IMR-90 (cell line): ENCODE results near the gene GZMM. TPM values are rescaled to one million over a fixed set of nuclear protein-coding genes. Genes with fewer than 3 reads are reported as not detected.

ENCODE experiments used
- ATAC-seq: fragments of 200-7000 bp; cut with Tn5 transposase; 2 replicates; pipeline ENCODE4 v1.9.1; 2020; ENCODE audit warnings: low read depth, mild to moderate bottlenecking, moderate library complexity
- BruUV-seq: library from RNA; stranded (reverse); fragments of 400-500 nt; replicated peaks from 2 replicates; lab custom pipeline; 2021; lab: Mats Ljungman, UMichigan
- CTCF ChIA-PET: fragments of 300-600 bp; formaldehyde crosslinking; extraction: SDS; loops from one replicate; lab custom pipeline; 2021; ENCODE audit warnings: antibody characterized with exemption; lab: Yijun Ruan, JAX
- POLR2A ChIA-PET: fragments of 300-600 bp; sonication (Branson Sonifier 250); formaldehyde crosslinking; loops from one replicate; lab custom pipeline; 2022; ENCODE audit warnings: antibody characterized with exemption; ENCODE audit not compliant: unreplicated experiment; lab: Charles Lee
- DNase-seq: peaks from one replicate; pipeline ENCODE4 v3.0.0; 2013
- H2AFZ ChIP-seq: replicated peaks from 2 replicates; pipeline ENCODE3; 2013; ENCODE audit warnings: low read length, mild to moderate bottlenecking; ENCODE audit not compliant: poor library complexity
- H2AK5ac ChIP-seq: 2 replicates; pipeline ENCODE4 v1.6.1; 2013; ENCODE audit warnings: low read depth, low read length, inconsistent platforms
- H2AK9ac ChIP-seq: replicated peaks from 2 replicates; pipeline ENCODE3; 2013; ENCODE audit warnings: mild to moderate bottlenecking, low read depth, low read length, moderate library complexity; ENCODE audit not compliant: poor library complexity
- H2BK120ac ChIP-seq: 2 replicates; pipeline ENCODE4 v1.6.1; 2013; ENCODE audit warnings: low read depth, low read length, inconsistent platforms
- H2BK15ac ChIP-seq: 3 replicates; pipeline ENCODE4 v1.6.1; 2013; ENCODE audit warnings: low read depth, low read length, inconsistent platforms
- H2BK20ac ChIP-seq: 2 replicates; pipeline ENCODE4 v1.6.1; 2013; ENCODE audit warnings: low read depth, mild to moderate bottlenecking, inconsistent platforms, low read length, moderate library complexity
- H2BK5ac ChIP-seq: 2 replicates; pipeline ENCODE4 v1.6.1; 2013; ENCODE audit warnings: mild to moderate bottlenecking, low read depth, low read length, inconsistent platforms; ENCODE audit not compliant: poor library complexity, severe bottlenecking
- H3K14ac ChIP-seq: replicated peaks from 2 replicates; pipeline ENCODE4 v1.6.1; 2013; ENCODE audit warnings: low read depth, low read length, inconsistent platforms
- H3K18ac ChIP-seq: 2 replicates; pipeline ENCODE4 v1.6.1; 2013; ENCODE audit warnings: low read depth, low read length, control low read depth
- H3K23ac ChIP-seq: 2 replicates; pipeline ENCODE4 v1.6.1; 2013; ENCODE audit warnings: low read depth, low read length, inconsistent platforms
- H3K27ac ChIP-seq: 2 replicates; pipeline ENCODE4 v1.5.1; 2013; ENCODE audit warnings: mild to moderate bottlenecking, control low read depth, low read length; ENCODE audit not compliant: insufficient read depth
- H3K27me3 ChIP-seq: 2 replicates; pipeline ENCODE4 v1.6.1; 2013; ENCODE audit warnings: low read length; ENCODE audit not compliant: control insufficient read depth, insufficient read depth
- H3K36me3 ChIP-seq: 2 replicates; pipeline ENCODE4 v1.6.1; 2013; ENCODE audit warnings: low read length, mixed read lengths; ENCODE audit not compliant: control insufficient read depth, insufficient read depth
- H3K4ac ChIP-seq: 2 replicates; pipeline ENCODE4 v1.6.1; 2013; ENCODE audit warnings: low read depth, low read length, inconsistent platforms
- H3K4me1 ChIP-seq: 2 replicates; pipeline ENCODE4 v1.6.1; 2013; ENCODE audit warnings: low read length, mixed read lengths; ENCODE audit not compliant: control insufficient read depth, insufficient read depth
- H3K4me2 ChIP-seq: 2 replicates; pipeline ENCODE4 v1.6.1; 2013; ENCODE audit warnings: low read depth, mild to moderate bottlenecking, control low read depth, low read length, moderate library complexity
- H3K4me3 ChIP-seq: 2 replicates; pipeline ENCODE4 v1.5.1; 2013; ENCODE audit warnings: low read depth, mild to moderate bottlenecking, control low read depth, low read length, moderate library complexity; ENCODE audit not compliant: insufficient read depth
- H3K56ac ChIP-seq: 2 replicates; pipeline ENCODE4 v1.6.1; 2013; ENCODE audit warnings: low read length, inconsistent platforms; ENCODE audit not compliant: insufficient read depth; ENCODE audit errors: extremely low read depth
- H3K79me1 ChIP-seq, 2 experiments: 2 replicates each; pipeline ENCODE4 v1.6.1; 2013; ENCODE audit warnings: low read length in 2 of 2, inconsistent platforms in 1 of 2, low read depth in 1 of 2
- H3K9ac ChIP-seq: 2 replicates; pipeline ENCODE4 v1.6.1; 2013; ENCODE audit warnings: low read depth, low read length, control low read depth
- H3K9me1 ChIP-seq: 2 replicates; pipeline ENCODE4 v1.6.1; 2013; ENCODE audit warnings: low read length, inconsistent platforms; ENCODE audit not compliant: insufficient read depth
- H3K9me3 ChIP-seq: 2 replicates; pipeline ENCODE4 v1.6.1; 2013; ENCODE audit warnings: low read length; ENCODE audit not compliant: control insufficient read depth, insufficient read depth
- H4K20me1 ChIP-seq: 2 replicates; pipeline ENCODE4 v1.6.1; 2013; ENCODE audit warnings: low read length, inconsistent platforms; ENCODE audit not compliant: insufficient read depth
- H4K5ac ChIP-seq: 2 replicates; pipeline ENCODE4 v1.6.1; 2013; ENCODE audit warnings: mild to moderate bottlenecking, low read depth, low read length, control low read depth
- H4K8ac ChIP-seq, 2 experiments: 2 replicates each; pipeline ENCODE4 v1.6.1; 2013; ENCODE audit warnings: low read depth in 2 of 2, low read length in 2 of 2, control low read depth in 1 of 2, inconsistent platforms in 1 of 2
- H4K91ac ChIP-seq: 2 replicates; pipeline ENCODE4 v1.6.1; 2013; ENCODE audit warnings: low read depth, low read length, inconsistent platforms; ENCODE audit not compliant: insufficient read depth
- BHLHE40 ChIP-seq: fragments of 150-350 bp; IDR thresholded peaks from 2 replicates; pipeline ENCODE4 v1.6.1; 2016; ENCODE audit warnings: mild to moderate bottlenecking, low read depth, low read length
- CEBPB ChIP-seq: IDR thresholded peaks from 2 replicates; pipeline ENCODE4 v1.6.1; 2012; ENCODE audit warnings: low read depth, low read length, improper control_type of control experiment
- CHD1 ChIP-seq: IDR thresholded peaks from 2 replicates; pipeline ENCODE4 v1.6.1; 2012; ENCODE audit warnings: low read depth, low read length, improper control_type of control experiment
- CTCF ChIP-seq: conservative IDR thresholded peaks from 2 replicates; pipeline ENCODE4 v1.5.1; 2012; ENCODE audit warnings: mild to moderate bottlenecking, low read depth, low read length, improper control_type of control experiment
- ELK1 ChIP-seq: fragments of 150-350 bp; IDR thresholded peaks from 2 replicates; pipeline ENCODE4 v1.6.1; 2016; ENCODE audit warnings: low read depth, mild to moderate bottlenecking, low read length, moderate library complexity, borderline replicate concordance
- FOS ChIP-seq: fragments of 150-350 bp; IDR thresholded peaks from 2 replicates; pipeline ENCODE4 v1.6.1; 2016; ENCODE audit warnings: low read depth, low read length
- MAFK ChIP-seq: IDR thresholded peaks from 2 replicates; pipeline ENCODE4 v1.6.1; 2012; ENCODE audit warnings: low read depth, low read length, improper control_type of control experiment
- MAZ ChIP-seq: IDR thresholded peaks from 2 replicates; pipeline ENCODE4 v1.6.1; 2012; ENCODE audit warnings: low read depth, mild to moderate bottlenecking, low read length, improper control_type of control experiment, moderate library complexity, borderline replicate concordance
- MXI1 ChIP-seq: IDR thresholded peaks from 2 replicates; pipeline ENCODE4 v1.6.1; 2012; ENCODE audit warnings: low read depth, mild to moderate bottlenecking, low read length, moderate library complexity, borderline replicate concordance
- NFE2L2 ChIP-seq: fragments of 150-350 bp; IDR thresholded peaks from 2 replicates; pipeline ENCODE4 v1.6.1; 2016; ENCODE audit warnings: low read depth, mild to moderate bottlenecking, low read length
- POLR2A ChIP-seq: IDR thresholded peaks from 2 replicates; pipeline ENCODE4 v1.6.1; 2012; ENCODE audit warnings: mild to moderate bottlenecking, low read depth, low read length
- RAD21 ChIP-seq: IDR thresholded peaks from 2 replicates; pipeline ENCODE4 v1.6.1; 2012; ENCODE audit warnings: low read length, improper control_type of control experiment
- RCOR1 ChIP-seq: IDR thresholded peaks from 2 replicates; pipeline ENCODE4 v1.6.1; 2012; ENCODE audit warnings: mild to moderate bottlenecking, low read length, improper control_type of control experiment; ENCODE audit not compliant: insufficient replicate concordance
- RFX5 ChIP-seq: IDR thresholded peaks from 2 replicates; pipeline ENCODE4 v1.8.0; 2012; ENCODE audit warnings: low read depth, mild to moderate bottlenecking, low read length, moderate library complexity
- SMC3 ChIP-seq: fragments of 150-350 bp; IDR thresholded peaks from 2 replicates; pipeline ENCODE4 v1.6.1; 2016; ENCODE audit warnings: low read depth, mild to moderate bottlenecking, antibody characterized with exemption, low read length, moderate library complexity
- USF2 ChIP-seq: fragments of 150-350 bp; IDR thresholded peaks from 2 replicates; pipeline ENCODE4 v1.6.1; 2017; ENCODE audit warnings: mild to moderate bottlenecking, antibody characterized with exemption, low read length, low read depth
- WGBS, 2 experiments: methylation state at CpG; one replicate each; pipeline versions ENCODE4 v1.1.5 to v1.1.7; 2013; ENCODE audit warnings: missing lambda C conversion rate in 2 of 2; ENCODE audit not compliant: insufficient read length in 1 of 2; ENCODE audit errors: extremely low coverage in 2 of 2; 5-methylcytosine and 5-hydroxymethylcytosine counted together
- dilution Hi-C: fragments of 300-500 bp; cut with HindIII; formaldehyde crosslinking; loops from one replicate; pipeline ENCODE4 v1.14.3; 2018; ENCODE audit warnings: low sequenced_read_pairs; ENCODE audit not compliant: unreplicated experiment
- in situ Hi-C: fragments of 300-500 bp; cut with MboI; formaldehyde crosslinking; loops from 3 replicates; pipeline ENCODE4 v1.14.3; 2019; ENCODE audit warnings: low sequenced_read_pairs, inconsistent platforms, mixed read lengths
- intact Hi-C: fragments of 100-400 bp; cut with micrococcal nuclease; formaldehyde crosslinking; loops from 2 replicates; pipeline ENCODE4 v1.10.0; 2022
- polyA plus RNA-seq, 3 experiments: library from polyadenylated mRNA; depleted of rRNA; stranded (reverse); fragments of >200 nt; gene quantifications; 2 replicates each; pipeline ENCODE4 v1.2.3, GENCODE V29; 2012; ENCODE audit warnings: low replicate concordance in 1 of 3
- total RNA-seq: library from RNA; depleted of rRNA; stranded (reverse); fragments of >200 nt; gene quantifications from 2 replicates; pipeline ENCODE4 v1.2.3, GENCODE V29; 2012

Gene GZMM
- total and polyA plus RNA-seq, 2 of the 4 experiments (the other 2 are of a cell fraction), result 0.24 TPM; not detected in 1

DNA sequence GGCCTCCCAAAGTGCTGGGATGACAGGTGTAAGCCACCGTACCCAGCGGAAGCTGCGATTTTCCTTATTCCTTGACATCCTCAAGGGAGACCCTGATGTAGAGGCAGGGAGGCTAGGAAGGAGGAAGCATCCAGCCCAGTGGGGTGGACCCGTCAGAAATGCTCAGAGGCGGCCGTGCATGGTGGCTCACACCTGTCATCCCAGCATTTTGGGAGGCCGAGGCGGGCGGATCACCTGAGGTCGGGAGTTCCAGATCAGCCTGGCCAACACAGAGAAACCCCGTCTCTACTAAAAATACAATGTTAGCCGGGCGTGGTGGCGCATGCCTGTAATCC is 11.6 kb downstream of the GZMM start:
- H4K5ac ChIP-seq, result no peak overlapping the region
- no peak overlapping the region for H2AK5ac ChIP-seq
- ATAC-seq (no peak), DNase-seq (no peak)
- CTCF ChIA-PET, result no interaction called here
- no peaks in the 10 kb centered on the region for H3K79me1 ChIP-seq
- no peak for TF ChIP-seq MAZ
- no peak for TF ChIP-seq CTCF
- no peak for TF ChIP-seq NFE2L2
- no peak for TF ChIP-seq BHLHE40
- no peak for TF ChIP-seq RFX5
- TF ChIP-seq MXI1, result no peak
- TF ChIP-seq MAFK, result no peak
- no peak for TF ChIP-seq ELK1
- TF ChIP-seq USF2, result no peak
- TF ChIP-seq CHD1, result no peak
- TF ChIP-seq RCOR1, result no peak
- no peak for TF ChIP-seq CEBPB
- no peak for TF ChIP-seq RAD21
- no peak for TF ChIP-seq POLR2A
- no peak for TF ChIP-seq SMC3
- no peak for TF ChIP-seq FOS
- H3K4me2 ChIP-seq, result no peak overlapping the region
- no peak overlapping the region for H3K27ac ChIP-seq
- H2BK120ac ChIP-seq, result no peak overlapping the region
- H3K27me3 ChIP-seq, result no peaks in the 10 kb centered on the region
- peaks cover 7% of the 10 kb centered on the region; the same call in 1 of the 2 replicates for H3K4me1 ChIP-seq
- no peak overlapping the region for H3K9ac ChIP-seq
- H2AK9ac ChIP-seq, result no peak overlapping the region
- WGBS, 2 experiments, result no CpG with 5 or more reads among the region's 14 CpGs
- H3K36me3 ChIP-seq, result no peaks in the 10 kb centered on the region
- no peak overlapping the region for H2AFZ ChIP-seq
- in situ Hi-C loops (no loop called here), intact Hi-C loops (no loop called here), dilution Hi-C loops (no loop called here)
- H2BK20ac ChIP-seq, result no peak overlapping the region
- H3K14ac ChIP-seq, result no peak overlapping the region
- H3K56ac ChIP-seq, result no peak overlapping the region
- no peak overlapping the region for H4K91ac ChIP-seq
- POLR2A ChIA-PET, result no interaction called here
- H2BK15ac ChIP-seq, result no peak overlapping the region
- no peaks in the 10 kb centered on the region for H3K9me1 ChIP-seq
- H3K4ac ChIP-seq, result no peak overlapping the region
- no peak overlapping the region for H4K8ac ChIP-seq
- no peaks in the 10 kb centered on the region for H4K20me1 ChIP-seq
- H3K18ac ChIP-seq, result no peak overlapping the region
- no TSS peak for BruUV-seq
- H3K9me3 ChIP-seq, result no peaks in the 10 kb centered on the region
- H3K4me3 ChIP-seq, result no peak overlapping the region
- no peak overlapping the region for H3K23ac ChIP-seq
- H2BK5ac ChIP-seq, result no peak overlapping the region
